GM12875 (cell line): Measurements from ENCODE around the gene OSER1.

Source experiments
- H3K4me3 ChIP-seq: one replicate; pipeline ENCODE4 v1.5.1; 2011; ENCODE audit warnings: low read depth, low read length, control low read depth
- CTCF ChIP-seq: IDR thresholded peaks from 2 replicates; pipeline ENCODE4 v1.5.1; 2011; ENCODE audit warnings: low read depth, mild to moderate bottlenecking, control low read depth, inconsistent platforms, low read length, moderate library complexity, borderline replicate concordance; ENCODE audit not compliant: insufficient read depth

The OSER1 gene

GRCh38 chr20:44154521-44155001 is 56.0 kb downstream of the OSER1 start:
- TF ChIP-seq CTCF = no peak

GRCh38 chr20:44153636-44154043 is 56.9 kb downstream of the OSER1 start:
- no peak overlapping the region for H3K4me3 ChIP-seq

More at GRCh38 chr20:44154521-44155001, 56.0 kb downstream of the OSER1 start:
- no peak overlapping the region for H3K4me3 ChIP-seq

DNA sequence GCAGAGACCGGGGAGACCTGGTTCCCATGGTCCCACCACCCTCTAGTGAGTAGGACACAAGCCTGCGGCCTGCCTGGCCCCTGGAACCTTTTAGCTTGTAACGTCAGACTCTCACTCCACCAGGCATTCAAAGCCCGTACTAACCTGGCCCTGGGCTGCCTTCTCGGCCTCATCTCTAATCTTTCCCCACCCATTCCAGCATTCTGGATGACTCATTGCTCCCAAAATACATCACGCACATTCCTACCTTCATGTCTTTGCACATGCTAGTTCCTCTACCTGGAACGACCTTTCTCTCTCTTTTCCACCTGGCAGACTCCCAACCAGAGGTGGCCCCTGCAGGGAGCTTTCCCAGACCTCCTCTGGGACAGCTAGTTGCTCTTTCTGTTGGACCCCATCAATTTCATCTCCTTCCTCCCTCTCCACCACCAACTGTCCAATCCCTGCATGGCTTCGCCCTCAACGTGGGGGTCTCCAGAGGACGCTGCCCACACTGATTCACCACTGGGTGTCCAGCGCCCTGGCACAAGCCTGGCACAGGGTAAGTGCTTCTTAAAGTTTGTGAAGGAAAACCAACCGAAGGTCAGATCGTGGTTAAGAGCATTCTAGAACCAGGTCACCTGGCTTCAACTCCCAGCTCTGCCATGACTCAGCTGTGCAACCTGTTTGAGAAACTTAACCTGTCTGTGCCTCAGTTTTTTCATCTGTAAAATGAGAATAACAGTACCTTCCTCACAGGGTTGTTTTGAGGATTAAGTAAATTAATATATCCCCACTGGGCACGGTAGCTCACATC is 58.8 kb downstream of the OSER1 start:
- no peak for TF ChIP-seq CTCF
- no peak overlapping the region for H3K4me3 ChIP-seq

More at GRCh38 chr20:44153636-44154043, 56.9 kb downstream of the OSER1 start:
- TF ChIP-seq CTCF = no peak

DNA sequence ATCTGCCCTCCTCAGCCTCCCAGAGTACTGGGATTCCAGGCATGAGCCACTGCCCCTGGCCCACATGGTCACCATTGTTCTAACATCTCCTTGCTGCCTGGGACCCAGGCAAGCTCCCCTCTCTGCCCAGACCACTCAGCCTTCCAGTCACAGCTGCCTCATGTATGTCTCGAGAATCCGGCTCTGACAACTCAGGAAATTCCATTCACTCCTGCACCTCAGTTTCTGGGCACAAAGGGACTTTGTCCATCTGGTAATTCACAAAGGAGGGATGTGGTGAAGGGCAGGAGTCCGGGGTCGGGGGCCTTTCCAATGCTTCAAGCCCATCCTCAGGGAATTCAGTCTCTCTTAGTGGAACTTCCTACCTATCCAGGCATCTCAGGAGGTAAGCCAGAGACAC is 64.3 kb downstream of the OSER1 start:
- TF ChIP-seq CTCF = no peak
- no peak overlapping the region for H3K4me3 ChIP-seq
